PC-9 (cell line): ENCODE measurements around the gene DNAJC3. TPM values are rescaled to one million over a fixed set of nuclear protein-coding genes. Genes with fewer than 3 reads are reported as not detected.

Experiments used
- BruUV-seq: library from RNA; stranded (reverse); fragments of 400-500 nt; replicated peaks from 2 replicates; lab custom pipeline; 2021; lab: Mats Ljungman, UMichigan
- CTCF ChIA-PET: fragments of 300-600 bp; sonication (Branson Sonifier 250); formaldehyde crosslinking; loops from one replicate; lab custom pipeline; 2022; ENCODE audit warnings: antibody characterized with exemption; lab: Charles Lee
- POLR2A ChIA-PET: fragments of 300-600 bp; sonication (Branson Sonifier 250); formaldehyde crosslinking; loops from one replicate; lab custom pipeline; 2022; ENCODE audit warnings: antibody characterized with exemption; ENCODE audit not compliant: unreplicated experiment; lab: Charles Lee
- DNase-seq, 2 experiments: peaks; one replicate each; pipeline versions ENCODE4 v3.0.0 to v3.0.0-alpha.2; 2015 to 2022; ENCODE audit warnings: mixed read lengths in 1 of 2
- H2AFZ ChIP-seq: fragments of 200-600 bp; sonication (generic); 2 replicates; pipeline ENCODE4 v1.8.1; 2017; ENCODE audit warnings: antibody characterized with exemption
- H3F3A ChIP-seq: fragments of 200-600 bp; sonication (generic); 2 replicates; pipeline ENCODE4 v1.8.1; 2017; ENCODE audit warnings: antibody characterized with exemption, mild to moderate bottlenecking, low read depth; ENCODE audit not compliant: insufficient read depth
- H3K27ac ChIP-seq: fragments of 200-600 bp; sonication (generic); 2 replicates; pipeline ENCODE4 v1.6.1; 2016; ENCODE audit warnings: mixed run types
- H3K27me3 ChIP-seq: fragments of 200-600 bp; sonication (generic); 2 replicates; pipeline ENCODE4 v1.6.1; 2016; ENCODE audit warnings: low read depth, mixed run types; ENCODE audit not compliant: insufficient read depth
- H3K36me3 ChIP-seq: fragments of 200-600 bp; sonication (generic); 2 replicates; pipeline ENCODE4 v1.6.1; 2016; ENCODE audit warnings: low read depth, mixed run types
- H3K4me1 ChIP-seq: fragments of 200-600 bp; sonication (generic); replicated peaks from 2 replicates; pipeline ENCODE4 v1.6.1; 2016; ENCODE audit warnings: mixed run types; ENCODE audit not compliant: insufficient read depth
- H3K4me2 ChIP-seq: fragments of 200-600 bp; sonication (generic); 2 replicates; pipeline ENCODE4 v1.6.1; 2017; ENCODE audit warnings: mixed run types
- H3K4me3 ChIP-seq: fragments of 200-600 bp; sonication (generic); 2 replicates; pipeline ENCODE4 v1.6.1; 2016; ENCODE audit warnings: mixed run types
- H3K79me2 ChIP-seq: fragments of 200-600 bp; sonication (generic); 2 replicates; pipeline ENCODE4 v1.6.1; 2017; ENCODE audit warnings: low read depth, mixed run types
- H3K9me2 ChIP-seq: fragments of 200-600 bp; sonication (generic); 2 replicates; pipeline ENCODE4 v1.8.1; 2017; ENCODE audit warnings: mild to moderate bottlenecking; ENCODE audit not compliant: insufficient read depth
- H3K9me3 ChIP-seq: fragments of 200-600 bp; sonication (generic); 2 replicates; pipeline ENCODE4 v1.8.1; 2016; ENCODE audit warnings: low read depth; ENCODE audit not compliant: insufficient read depth
- H4K20me1 ChIP-seq: fragments of 200-600 bp; sonication (generic); 2 replicates; pipeline ENCODE4 v1.8.1; 2017; ENCODE audit not compliant: insufficient read depth
- CTCF ChIP-seq: fragments of 200-600 bp; sonication (generic); conservative IDR thresholded peaks from 2 replicates; pipeline ENCODE4 v1.6.1; 2017; ENCODE audit warnings: mixed run types, antibody characterized with exemption, mild to moderate bottlenecking, moderate library complexity
- EZH2 ChIP-seq: fragments of 200-600 bp; sonication (generic); IDR thresholded peaks from 2 replicates; pipeline ENCODE4 v1.8.0; 2017; ENCODE audit warnings: antibody characterized with exemption, low read depth
- intact Hi-C: fragments of 100-400 bp; cut with micrococcal nuclease; formaldehyde crosslinking; loops from one replicate; pipeline ENCODE4 v1.10.0; 2022; ENCODE audit not compliant: unreplicated experiment
- total RNA-seq: library from RNA; stranded (reverse); gene quantifications from 2 replicates; pipeline ENCODE4 v1.2.3, GENCODE V29; 2021

DNAJC3 gene
- total RNA-seq, 1 experiment from 2014 or later: 10.5 TPM

GRCh38 chr13:95677564-95678266, 776 bp downstream of the DNAJC3 start:
- intact Hi-C loops: loop anchor here (2.0 kb wide), 1 partner anchor 1755 kb away; no protein-coding TSS in a partner anchor
- H3F3A ChIP-seq: peaks cover 5% of the 10 kb centered on the region; the same call in 1 of the 2 replicates
- no peak for DNase-seq
- BruUV-seq: no TSS peak
- H3K27ac ChIP-seq: peak overlapping the region; percentile 92
- CTCF ChIA-PET: no interaction called here
- H3K9me2 ChIP-seq: no peaks in the 10 kb centered on the region
- peaks cover 33% of the 10 kb centered on the region for H3K4me1 ChIP-seq
- H4K20me1 ChIP-seq: peaks cover 4% of the 10 kb centered on the region; the same call in 1 of the 2 replicates
- no peaks in the 10 kb centered on the region for H3K27me3 ChIP-seq
- peak overlapping the region; percentile 77 for H3K4me2 ChIP-seq
- TF ChIP-seq EZH2 (no peak), CTCF (no peak)
- H3K4me3 ChIP-seq: peak overlapping the region; percentile 84
- POLR2A ChIA-PET: no interaction called here
- H3K79me2 ChIP-seq: peaks cover 68% of the 10 kb centered on the region
- no peaks in the 10 kb centered on the region for H3K36me3 ChIP-seq
- peak overlapping the region; percentile 84 for H2AFZ ChIP-seq
- peaks cover 4% of the 10 kb centered on the region; the same call in 1 of the 2 replicates for H3K9me3 ChIP-seq

DNA sequence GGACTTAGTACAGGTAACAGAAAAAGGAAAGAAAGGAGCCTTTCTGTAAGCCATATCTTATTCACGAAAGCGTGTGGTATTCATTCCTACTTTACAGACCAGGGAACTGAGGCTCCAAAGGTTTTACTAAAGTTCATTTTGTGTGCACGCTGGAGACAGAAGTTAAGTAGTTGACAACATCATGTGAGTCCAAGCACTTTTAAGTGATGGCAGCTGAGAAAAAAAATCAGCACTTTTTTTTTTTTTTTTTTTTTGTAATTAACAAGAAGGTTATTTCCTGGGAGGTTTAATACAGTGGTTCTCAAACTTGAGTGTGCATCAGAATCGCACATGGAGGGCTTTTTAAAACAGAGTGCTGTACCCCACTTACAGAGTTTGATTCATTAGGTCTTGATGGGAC, 2.0 kb downstream of the DNAJC3 start:
- intact Hi-C loops: no loop called here
- H3K36me3 ChIP-seq: no peaks in the 10 kb centered on the region
- peaks cover 4% of the 10 kb centered on the region; the same call in 1 of the 2 replicates for H4K20me1 ChIP-seq
- no peak overlapping the region for H3K27ac ChIP-seq
- no peak overlapping the region for H2AFZ ChIP-seq
- H3K27me3 ChIP-seq: no peaks in the 10 kb centered on the region
- TF ChIP-seq EZH2 (no peak), CTCF (no peak)
- peak overlapping the region; percentile 77 for H3K4me2 ChIP-seq
- no peaks in the 10 kb centered on the region; the same call in 1 of the 2 replicates for H3K9me3 ChIP-seq
- peaks cover 33% of the 10 kb centered on the region for H3K4me1 ChIP-seq
- ChIA-PET CTCF (no interaction called here), POLR2A (no interaction called here)
- peaks cover 5% of the 10 kb centered on the region; the same call in 1 of the 2 replicates for H3F3A ChIP-seq
- no peak for DNase-seq
- no TSS peak for BruUV-seq
- no peaks in the 10 kb centered on the region for H3K9me2 ChIP-seq
- peak overlapping the region; percentile 84; the same call in 1 of the 2 replicates for H3K4me3 ChIP-seq
- H3K79me2 ChIP-seq: peaks cover 80% of the 10 kb centered on the region

DNA sequence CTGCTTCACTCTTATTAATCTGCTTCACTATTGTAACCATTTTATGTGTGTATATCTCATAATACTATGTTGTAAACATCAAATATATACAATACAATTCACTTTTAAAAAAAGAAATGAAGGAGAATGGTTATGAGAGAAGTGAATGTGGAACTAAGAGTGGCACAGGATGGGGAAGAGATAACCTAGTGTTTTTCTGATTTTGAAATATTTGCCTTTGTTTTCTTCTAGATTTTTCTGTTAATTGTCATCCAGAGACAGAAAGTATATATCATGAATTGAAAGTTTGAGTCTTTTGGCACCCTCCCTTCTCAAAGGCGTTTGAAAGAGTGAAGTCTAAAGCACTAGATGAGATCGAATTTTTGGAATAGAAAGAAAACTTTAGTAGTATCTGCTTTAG, 2.8 kb downstream of the DNAJC3 start:
- intact Hi-C loops: no loop called here
- ChIA-PET POLR2A (no interaction called here), CTCF (no interaction called here)
- Histone ChIP-seq H3F3A (peaks cover 5% of the 10 kb centered on the region; the same call in 1 of the 2 replicates), H3K27me3 (no peaks in the 10 kb centered on the region), H3K4me1 (peaks cover 29% of the 10 kb centered on the region), H3K9me3 (no peaks in the 10 kb centered on the region), H2AFZ (no peak overlapping the region), H3K4me2 (peak overlapping the region; percentile 77), H4K20me1 (peaks cover 4% of the 10 kb centered on the region; the same call in 1 of the 2 replicates), H3K9me2 (no peaks in the 10 kb centered on the region), H3K4me3 (no peak overlapping the region), H3K36me3 (no peaks in the 10 kb centered on the region), H3K27ac (0 out of 2 replicates have a peak overlapping the region, but pooled peaks have one; percentile 0), H3K79me2 (peaks cover 83% of the 10 kb centered on the region)
- no peak for TF ChIP-seq CTCF
- TF ChIP-seq EZH2: no peak
- DNase-seq: no peak
- no TSS peak for BruUV-seq
